Loucy (cell line): Measurements from ENCODE around the gene TEP1.

Experiments used
- H2AFZ ChIP-seq: fragments of 200-600 bp; sonication (generic); 2 replicates; pipeline ENCODE4 v1.6.0; 2016; ENCODE audit warnings: antibody characterized with exemption, mild to moderate bottlenecking, low read length, moderate library complexity
- H3F3A ChIP-seq: fragments of 200-600 bp; 2 replicates; pipeline ENCODE4 v1.6.0; 2016; ENCODE audit warnings: antibody characterized with exemption, low read depth, mild to moderate bottlenecking
- H3K27me3 ChIP-seq: fragments of 200-600 bp; sonication (generic); 2 replicates; pipeline ENCODE4 v1.6.1; 2014; ENCODE audit warnings: low read length, mild to moderate bottlenecking; ENCODE audit not compliant: insufficient read depth, poor library complexity, severe bottlenecking
- H3K36me3 ChIP-seq: fragments of 200-600 bp; sonication (generic); 2 replicates; pipeline ENCODE4 v1.6.1; 2016; ENCODE audit warnings: low read length; ENCODE audit not compliant: insufficient read depth
- H3K4me1 ChIP-seq: fragments of 200-600 bp; sonication (generic); 2 replicates; pipeline ENCODE4 v1.5.1; 2014; ENCODE audit warnings: low read length, mild to moderate bottlenecking; ENCODE audit not compliant: insufficient read depth, poor library complexity, severe bottlenecking
- H3K4me2 ChIP-seq: fragments of 200-600 bp; sonication (generic); 2 replicates; pipeline ENCODE4 v1.6.0; 2014; ENCODE audit warnings: antibody characterized with exemption, low read length, low read depth, mild to moderate bottlenecking; ENCODE audit not compliant: poor library complexity, severe bottlenecking
- H3K4me3 ChIP-seq: fragments of 200-600 bp; sonication (generic); 2 replicates; pipeline ENCODE4 v1.5.1; 2014; ENCODE audit warnings: low read length, mild to moderate bottlenecking, mixed read lengths; ENCODE audit not compliant: poor library complexity, severe bottlenecking
- H3K79me2 ChIP-seq: fragments of 200-600 bp; sonication (generic); 2 replicates; pipeline ENCODE4 v1.6.1; 2014; ENCODE audit warnings: low read length; ENCODE audit not compliant: insufficient read depth
- H3K9ac ChIP-seq: fragments of 200-600 bp; sonication (generic); 2 replicates; pipeline ENCODE4 v1.6.0; 2014; ENCODE audit warnings: mild to moderate bottlenecking, low read depth, low read length, moderate library complexity; ENCODE audit not compliant: poor library complexity, severe bottlenecking
- H3K9me2 ChIP-seq: fragments of 200-600 bp; sonication (generic); replicated peaks from 2 replicates; pipeline ENCODE4 v1.6.1; 2016; ENCODE audit warnings: low read depth, low read length, mixed read lengths
- H3K9me3 ChIP-seq: fragments of 200-600 bp; sonication (generic); 2 replicates; pipeline ENCODE4 v1.6.1; 2014; ENCODE audit warnings: mild to moderate bottlenecking, antibody characterized with exemption, low read length, low read depth; ENCODE audit not compliant: insufficient read depth
- H4K20me1 ChIP-seq: fragments of 200-600 bp; sonication (generic); 2 replicates; pipeline ENCODE4 v1.6.0; 2014; ENCODE audit warnings: antibody characterized with exemption, low read length, mild to moderate bottlenecking; ENCODE audit not compliant: insufficient read depth, poor library complexity, severe bottlenecking
- CTCF ChIP-seq: fragments of 200-600 bp; sonication (generic); conservative IDR thresholded peaks from 2 replicates; pipeline ENCODE4 v1.5.1; 2014; ENCODE audit warnings: mild to moderate bottlenecking, antibody characterized with exemption, low read length
- EZH2phosphoT487 ChIP-seq: fragments of 200-600 bp; IDR thresholded peaks from 2 replicates; pipeline ENCODE4 v1.6.1; 2018; ENCODE audit warnings: antibody characterized with exemption, mild to moderate bottlenecking, moderate library complexity, borderline replicate concordance

TEP1 gene

GRCh38 chr14:20438664-20439063, 25.4 kb upstream of the TEP1 start:
- no peak overlapping the region for H3K9ac ChIP-seq
- no peaks in the 10 kb centered on the region for H3K79me2 ChIP-seq
- no peaks in the 10 kb centered on the region for H3K27me3 ChIP-seq
- H3K9me3 ChIP-seq, result no peaks in the 10 kb centered on the region
- H4K20me1 ChIP-seq, result no peaks in the 10 kb centered on the region
- H3K4me1 ChIP-seq, result peaks cover 19% of the 10 kb centered on the region
- no peak for TF ChIP-seq EZH2phosphoT487
- no peak for TF ChIP-seq CTCF
- no peak overlapping the region for H3K4me2 ChIP-seq
- H3F3A ChIP-seq, result no peaks in the 10 kb centered on the region
- H2AFZ ChIP-seq, result no peak overlapping the region
- H3K9me2 ChIP-seq, result no peaks in the 10 kb centered on the region
- no peak overlapping the region for H3K4me3 ChIP-seq
- no peaks in the 10 kb centered on the region for H3K36me3 ChIP-seq

- TF ChIP-seq CTCF, result no peak
- TF ChIP-seq EZH2phosphoT487, result no peak
- no peaks in the 10 kb centered on the region for H3K9me2 ChIP-seq
Measured at GRCh38 chr14:20436363-20436755, 23.1 kb upstream of the TEP1 start.

GRCh38 chr14:20435582-20436362, 22.5 kb upstream of the TEP1 start, which contains the start of gene KLHL33:
TSS of gene KLHL33 (minus strand) at chr14:20436166. CDS start at chr14:20435811, 355 bp downstream.
- H3K79me2 ChIP-seq, result no peaks in the 10 kb centered on the region
- H3K27me3 ChIP-seq, result no peaks in the 10 kb centered on the region
- no peaks in the 10 kb centered on the region for H4K20me1 ChIP-seq
- TF ChIP-seq EZH2phosphoT487 (no peak), CTCF (no peak)
- H3F3A ChIP-seq, result no peaks in the 10 kb centered on the region
- H3K4me3 ChIP-seq, result no peak within 1 kb of the TSS
- H3K36me3 ChIP-seq, result no peaks in the 10 kb centered on the region
- no peak within 1 kb of the TSS for H3K4me2 ChIP-seq
- no peaks in the 10 kb centered on the region for H3K9me3 ChIP-seq
- H3K9me2 ChIP-seq, result no peaks in the 10 kb centered on the region
- peaks cover 9% of the 10 kb centered on the region for H3K4me1 ChIP-seq
- H3K9ac ChIP-seq, result no peak within 1 kb of the TSS
- no peak within 1 kb of the TSS for H2AFZ ChIP-seq

More at GRCh38 chr14:20436363-20436755, 23.1 kb upstream of the TEP1 start:
- H3K9me3 ChIP-seq, result no peaks in the 10 kb centered on the region
- no peak overlapping the region for H3K4me3 ChIP-seq
- H3K4me1 ChIP-seq, result peaks cover 15% of the 10 kb centered on the region
- no peak overlapping the region for H2AFZ ChIP-seq
- H3K79me2 ChIP-seq, result no peaks in the 10 kb centered on the region
- no peaks in the 10 kb centered on the region for H3F3A ChIP-seq
- no peak overlapping the region for H3K4me2 ChIP-seq
- H4K20me1 ChIP-seq, result no peaks in the 10 kb centered on the region
- H3K9ac ChIP-seq, result no peak overlapping the region
- no peaks in the 10 kb centered on the region for H3K36me3 ChIP-seq
- no peaks in the 10 kb centered on the region for H3K27me3 ChIP-seq
